HepG2 (cell line): ENCODE results near the gene SURF6. TPM values are rescaled to one million over a fixed set of nuclear protein-coding genes. Genes with fewer than 3 reads are reported as not detected.

Experiments
- ARHGAP35 ChIP-seq: sonication (generic); formaldehyde crosslinking; IDR thresholded peaks from 2 replicates; pipeline ENCODE4 v1.9.0; 2022; ENCODE audit warnings: mild to moderate bottlenecking, inconsistent platforms, moderate library complexity, missing genetic modification reagents, borderline replicate concordance
- IRX3 ChIP-seq: sonication (generic); formaldehyde crosslinking; IDR thresholded peaks from 2 replicates; pipeline ENCODE4 v1.8.1; 2023; ENCODE audit warnings: mild to moderate bottlenecking, low read depth, missing genetic modification reagents, borderline replicate concordance
- ISL2 ChIP-seq: sonication (generic); formaldehyde crosslinking; IDR thresholded peaks from 2 replicates; pipeline ENCODE4 v1.5.0; 2020; ENCODE audit warnings: missing genetic modification reagents
- JARID2 ChIP-seq: sonication (generic); formaldehyde crosslinking; IDR thresholded peaks from 2 replicates; pipeline ENCODE4 v1.8.1; 2023; ENCODE audit warnings: missing genetic modification reagents, inconsistent platforms; ENCODE audit not compliant: insufficient replicate concordance
- MAFG ChIP-seq: sonication (generic); formaldehyde crosslinking; IDR thresholded peaks from 2 replicates; pipeline ENCODE4 v1.5.1; 2020; ENCODE audit warnings: mild to moderate bottlenecking, missing genetic modification reagents
- NR2C2 ChIP-seq: sonication (generic); formaldehyde crosslinking; IDR thresholded peaks from 2 replicates; pipeline ENCODE4 v1.4.0; 2020; ENCODE audit warnings: missing genetic modification reagents, mild to moderate bottlenecking, moderate library complexity, borderline replicate concordance
- NR2F1 ChIP-seq, 2 experiments: fragments of 450-650 bp in 1 of 2; formaldehyde crosslinking in 1 of 2; IDR thresholded peaks; 2 replicates each; pipeline versions ENCODE4 v1.5.0 to v1.6.1; 2016 to 2020; ENCODE audit warnings: mild to moderate bottlenecking in 1 of 2, missing compliant biosample characterization in 1 of 2, missing genetic modification reagents in 1 of 2, moderate library complexity in 1 of 2
- NR3C1 ChIP-seq: sonication (generic); formaldehyde crosslinking; IDR thresholded peaks from 2 replicates; pipeline ENCODE4 v1.4.0; 2020; ENCODE audit warnings: missing genetic modification reagents
- ONECUT2 ChIP-seq: sonication (generic); formaldehyde crosslinking; IDR thresholded peaks from 2 replicates; pipeline ENCODE4 v1.4.0; 2020; ENCODE audit warnings: missing genetic modification reagents
- POGZ ChIP-seq: sonication (generic); formaldehyde crosslinking; IDR thresholded peaks from 2 replicates; pipeline ENCODE4 v1.4.0; 2020; ENCODE audit warnings: mild to moderate bottlenecking, missing genetic modification reagents
- POLR2G ChIP-seq: fragments of 200-400 bp; formaldehyde crosslinking; IDR thresholded peaks from 2 replicates; pipeline ENCODE4 v1.6.1; 2018; ENCODE audit warnings: mild to moderate bottlenecking, low read depth, low read length, moderate library complexity
- SMAD3 ChIP-seq: sonication (generic); formaldehyde crosslinking; IDR thresholded peaks from 2 replicates; pipeline ENCODE4 v1.4.0; 2020; ENCODE audit warnings: missing genetic modification reagents
- TEAD2 ChIP-seq: sonication (generic); formaldehyde crosslinking; IDR thresholded peaks from 2 replicates; pipeline ENCODE4 v1.9.0; 2021; ENCODE audit warnings: missing genetic modification reagents
- TFAP4 ChIP-seq: sonication (generic); IDR thresholded peaks from 2 replicates; pipeline ENCODE4 v1.6.1; 2016; ENCODE audit warnings: low read depth, borderline replicate concordance
- TFDP1 ChIP-seq: IDR thresholded peaks from 2 replicates; pipeline ENCODE4 v1.6.1; 2016; ENCODE audit warnings: missing compliant biosample characterization, missing genetic modification reagents, borderline replicate concordance
- XBP1 ChIP-seq: sonication (generic); formaldehyde crosslinking; IDR thresholded peaks from 2 replicates; pipeline ENCODE4 v1.5.0; 2020; ENCODE audit warnings: missing genetic modification reagents
- ZFP62 ChIP-seq: sonication (generic); formaldehyde crosslinking; IDR thresholded peaks from 2 replicates; pipeline ENCODE4 v1.4.0; 2020; ENCODE audit warnings: missing genetic modification reagents
- ZFYVE20 ChIP-seq: sonication (generic); formaldehyde crosslinking; IDR thresholded peaks from 2 replicates; pipeline ENCODE4 v1.8.0; 2023; ENCODE audit warnings: low read depth, mild to moderate bottlenecking, moderate library complexity, missing genetic modification reagents, borderline replicate concordance
- ZNF432 ChIP-seq: sonication (generic); formaldehyde crosslinking; IDR thresholded peaks from 2 replicates; pipeline ENCODE4 v1.5.0; 2020; ENCODE audit warnings: missing genetic modification reagents, mild to moderate bottlenecking, borderline replicate concordance
- ZNF501 ChIP-seq: sonication (generic); formaldehyde crosslinking; IDR thresholded peaks from 2 replicates; pipeline ENCODE4 v1.5.1; 2020; ENCODE audit warnings: mild to moderate bottlenecking, moderate library complexity, missing genetic modification reagents
- ZNF556 ChIP-seq: sonication (generic); formaldehyde crosslinking; IDR thresholded peaks from 2 replicates; pipeline ENCODE4 v1.4.0; 2020; ENCODE audit warnings: mild to moderate bottlenecking, missing genetic modification reagents, borderline replicate concordance
- ZNF644 ChIP-seq: IDR thresholded peaks from 2 replicates; pipeline ENCODE4 v1.6.1; 2016; ENCODE audit warnings: low read depth
- ZNF850 ChIP-seq: sonication (generic); formaldehyde crosslinking; conservative IDR thresholded peaks from 2 replicates; pipeline ENCODE4 v1.9.0; 2021; ENCODE audit warnings: mild to moderate bottlenecking, missing genetic modification reagents
- polyA plus RNA-seq, 8 experiments: library from polyadenylated mRNA; depleted of rRNA in 3 of 8; stranded (reverse) in 7 of 8; unstranded in 1 of 8; fragments of >200 nt; fragmentation: Illumina TruSeq in 4 of 8; extraction: Trizol in 4 of 8; gene quantifications; 2 replicates each; pipeline versions ENCODE4 v1.2.1 to v1.2.3, GENCODE V29; 2011 to 2016; ENCODE audit warnings: low read depth in 4 of 8, missing spikeins in 1 of 8, mixed read lengths in 1 of 8; ENCODE audit not compliant: insufficient read depth in 1 of 8
- total RNA-seq, 5 experiments: library from RNA; depleted of rRNA; stranded (reverse); fragments of >200 nt; fragmentation: Illumina TruSeq; extraction: Trizol; gene quantifications; 2 replicates each; pipeline ENCODE4 v1.2.3, GENCODE V29; 2016; ENCODE audit warnings: low read depth in 1 of 5

SURF6 gene
- total and polyA plus RNA-seq, 2 of the 13 experiments (the other 11 are each of a cell fraction or from before 2014, with no cell fraction given) = 5.9 to 14.7 TPM

- peak; percentile 69 for TF ChIP-seq NR2C2
- TF ChIP-seq ZFYVE20 (CRISPR knock-in tag) = no peak
- TF ChIP-seq ISL2 (CRISPR knock-in tag) = peak; percentile 61; the same call in 1 of the 2 replicates
- TF ChIP-seq NR3C1 = no peak
- no peak for TF ChIP-seq ONECUT2 (CRISPR knock-in tag)
- no peak for TF ChIP-seq ZNF644 (CRISPR knock-in tag)
- 0 out of 2 replicates have a peak, but pooled peaks have one; percentile 22 for TF ChIP-seq POGZ
- no peak for TF ChIP-seq ZFP62 (CRISPR knock-in tag)
- TF ChIP-seq XBP1 = no peak
- no peak for TF ChIP-seq JARID2 (CRISPR knock-in tag)
- TF ChIP-seq NR2F1 (CRISPR knock-in tag; IDR thresholded peaks at IDR 0.05) = 0 out of 4 replicates have a peak, but pooled peaks of 1 of the 2 experiments have one; percentile 26
- TF ChIP-seq TEAD2 (CRISPR knock-in tag) = no peak
- TF ChIP-seq ZNF432 (CRISPR knock-in tag) = no peak
- TF ChIP-seq SMAD3 = peak; percentile 69; the same call in 1 of the 2 replicates
- peak; percentile 99 for TF ChIP-seq POLR2G
- no peak for TF ChIP-seq TFAP4
- no peak; the same call in 1 of the 2 replicates for TF ChIP-seq ZNF556 (CRISPR knock-in tag)
- peak; percentile 58; the same call in 1 of the 2 replicates for TF ChIP-seq TFDP1 (CRISPR knock-in tag)
- no peak for TF ChIP-seq MAFG
- TF ChIP-seq ZNF501 (CRISPR knock-in tag) = peak; percentile 95
- TF ChIP-seq ZNF850 (CRISPR knock-in tag) = no peak
- no peak; the same call in 1 of the 2 replicates for TF ChIP-seq ARHGAP35 (CRISPR knock-in tag)
- TF ChIP-seq IRX3 (CRISPR knock-in tag) = peak; percentile 29; the same call in 1 of the 2 replicates
These were observed 12.2 kb upstream of the SURF6 start, which contains the start of the genes MED22 and RPL7A (continued) for GRCh38 chr9:133347985-133348717.
